ENCODE measurements around the gene ZSCAN26.
"Not testable (repeated sequence)": the region's sequence is repeated elsewhere in the genome, so short reads cannot be mapped to it uniquely, and the experiment has no call there.

ZSCAN26 gene

GRCh38 chr6:28282926-28283325 lies 16.0 kb downstream of the ZSCAN26 start:
- no peak for TF ChIP-seq CTCF (IDR thresholded peaks at IDR 0.05; ENCODE audit: insufficient read depth, low read depth, low read length, missing control alignments)
- no peak for DNase-seq (ENCODE audit: low read depth)
- H3K4me3 ChIP-seq (ENCODE audit: low read length) = no peak overlapping the region

GRCh38 chr6:28291573-28291972 lies 24.6 kb downstream of the ZSCAN26 start:
- DNase-seq (ENCODE audit: low read depth) = no peak
- no peak for TF ChIP-seq CTCF (IDR thresholded peaks at IDR 0.05; ENCODE audit: insufficient read depth, low read depth, low read length, missing control alignments)
- H3K4me3 ChIP-seq (ENCODE audit: low read length) = no peak overlapping the region

- no peak overlapping the region for H3K4me3 ChIP-seq (ENCODE audit: low read length)
- no peak for DNase-seq (ENCODE audit: low read depth)
Measured at GRCh38 chr6:28295326-28295725, 28.4 kb downstream of the ZSCAN26 start.

GRCh38 chr6:28296520-28297060 lies 29.6 kb downstream of the ZSCAN26 start:
- DNase-seq (ENCODE audit: low read depth) = no peak
- no peak for TF ChIP-seq CTCF (IDR thresholded peaks at IDR 0.05; ENCODE audit: insufficient read depth, low read depth, low read length, missing control alignments)
- no peak overlapping the region for H3K4me3 ChIP-seq (ENCODE audit: low read length)

More at GRCh38 chr6:28295326-28295725, 28.4 kb downstream of the ZSCAN26 start:
- no peak for TF ChIP-seq CTCF (IDR thresholded peaks at IDR 0.05; ENCODE audit: insufficient read depth, low read depth, low read length, missing control alignments)

- no peak for DNase-seq (ENCODE audit: low read depth)
- no peak for TF ChIP-seq CTCF (IDR thresholded peaks at IDR 0.05; ENCODE audit: insufficient read depth, low read depth, low read length, missing control alignments)
Measured at GRCh38 chr6:28303570-28303969, 36.6 kb downstream of the ZSCAN26 start.

GRCh38 chr6:28306363-28306762 lies 39.4 kb downstream of the ZSCAN26 start:
- not testable (repeated sequence) for H3K4me3 ChIP-seq (ENCODE audit: low read length)

More at GRCh38 chr6:28303570-28303969, 36.6 kb downstream of the ZSCAN26 start:
- H3K4me3 ChIP-seq (ENCODE audit: low read length) = no peak overlapping the region

GRCh38 chr6:28311139-28311823 lies 44.3 kb downstream of the ZSCAN26 start:
- DNase-seq (ENCODE audit: low read depth) = peak; percentile 64
- no peak for TF ChIP-seq CTCF (IDR thresholded peaks at IDR 0.05; ENCODE audit: insufficient read depth, low read depth, low read length, missing control alignments)
- H3K4me3 ChIP-seq (ENCODE audit: low read length) = no peak overlapping the region

More at GRCh38 chr6:28306363-28306762, 39.4 kb downstream of the ZSCAN26 start:
- DNase-seq (ENCODE audit: low read depth) = not testable (repeated sequence)

All from epithelial cell of esophagus (primary cell).